AG09309 (cell line): ENCODE measurements around the gene SIGLEC11.
"Not testable (repeated sequence)": the region's sequence is repeated elsewhere in the genome, so short reads cannot be mapped to it uniquely, and the experiment has no call there.

ENCODE experiments used
- DNase-seq: peaks from one replicate; pipeline ENCODE4 v3.0.0-alpha.2; 2010; ENCODE audit warnings: low read depth
- H3K4me3 ChIP-seq: 2 replicates; pipeline ENCODE4 v1.5.1; 2011; ENCODE audit warnings: mild to moderate bottlenecking, low read depth, low read length, moderate library complexity; ENCODE audit not compliant: control insufficient read depth
- TF ChIP-seq, protein P1 (sequence below): IDR thresholded peaks from 2 replicates; pipeline ENCODE4 v1.5.1; 2011; ENCODE audit warnings: mild to moderate bottlenecking, low read depth, low read length, inconsistent platforms; ENCODE audit not compliant: insufficient read depth, control insufficient read depth; ENCODE audit errors: missing control alignments

The SIGLEC11 gene

GRCh38 chr19:49960980-49961379 lies at the start of gene SIGLEC11:
Gene SIGLEC11 (minus strand): TSS chr19:49961172. CDS start chr19:49961081, 91 bp downstream.
- not testable (repeated sequence) for H3K4me3 ChIP-seq, DNase-seq

- TF ChIP-seq, protein P1, sequence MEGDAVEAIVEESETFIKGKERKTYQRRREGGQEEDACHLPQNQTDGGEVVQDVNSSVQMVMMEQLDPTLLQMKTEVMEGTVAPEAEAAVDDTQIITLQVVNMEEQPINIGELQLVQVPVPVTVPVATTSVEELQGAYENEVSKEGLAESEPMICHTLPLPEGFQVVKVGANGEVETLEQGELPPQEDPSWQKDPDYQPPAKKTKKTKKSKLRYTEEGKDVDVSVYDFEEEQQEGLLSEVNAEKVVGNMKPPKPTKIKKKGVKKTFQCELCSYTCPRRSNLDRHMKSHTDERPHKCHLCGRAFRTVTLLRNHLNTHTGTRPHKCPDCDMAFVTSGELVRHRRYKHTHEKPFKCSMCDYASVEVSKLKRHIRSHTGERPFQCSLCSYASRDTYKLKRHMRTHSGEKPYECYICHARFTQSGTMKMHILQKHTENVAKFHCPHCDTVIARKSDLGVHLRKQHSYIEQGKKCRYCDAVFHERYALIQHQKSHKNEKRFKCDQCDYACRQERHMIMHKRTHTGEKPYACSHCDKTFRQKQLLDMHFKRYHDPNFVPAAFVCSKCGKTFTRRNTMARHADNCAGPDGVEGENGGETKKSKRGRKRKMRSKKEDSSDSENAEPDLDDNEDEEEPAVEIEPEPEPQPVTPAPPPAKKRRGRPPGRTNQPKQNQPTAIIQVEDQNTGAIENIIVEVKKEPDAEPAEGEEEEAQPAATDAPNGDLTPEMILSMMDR = no peak
- no peak overlapping the region for H3K4me3 ChIP-seq
- DNase-seq = no peak
Measured at GRCh38 chr19:50008532-50008931, 47.6 kb upstream of the SIGLEC11 start.

DNA sequence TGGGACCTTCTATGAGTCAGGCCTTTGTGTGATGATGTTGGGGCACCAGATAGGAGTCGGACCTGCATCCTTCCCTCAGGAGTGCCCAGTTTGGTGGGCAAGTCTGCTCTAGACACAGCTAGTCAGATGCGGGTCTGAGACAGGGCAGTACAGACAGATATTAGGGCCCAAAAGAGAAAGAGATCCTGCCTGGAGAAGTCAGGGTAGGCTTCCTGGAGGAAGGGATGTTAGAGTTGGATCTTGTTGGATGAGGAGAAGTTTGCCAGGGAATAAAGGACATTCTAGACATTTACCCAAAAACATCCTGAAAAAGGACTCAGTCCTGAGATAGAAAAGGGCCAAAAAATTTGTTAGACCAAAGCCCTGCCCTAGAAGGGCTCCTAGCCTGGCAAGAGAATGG lies 47.0 kb upstream of the SIGLEC11 start:
- H3K4me3 ChIP-seq = no peak overlapping the region
- TF ChIP-seq, protein P1 = no peak
- no peak for DNase-seq

DNA sequence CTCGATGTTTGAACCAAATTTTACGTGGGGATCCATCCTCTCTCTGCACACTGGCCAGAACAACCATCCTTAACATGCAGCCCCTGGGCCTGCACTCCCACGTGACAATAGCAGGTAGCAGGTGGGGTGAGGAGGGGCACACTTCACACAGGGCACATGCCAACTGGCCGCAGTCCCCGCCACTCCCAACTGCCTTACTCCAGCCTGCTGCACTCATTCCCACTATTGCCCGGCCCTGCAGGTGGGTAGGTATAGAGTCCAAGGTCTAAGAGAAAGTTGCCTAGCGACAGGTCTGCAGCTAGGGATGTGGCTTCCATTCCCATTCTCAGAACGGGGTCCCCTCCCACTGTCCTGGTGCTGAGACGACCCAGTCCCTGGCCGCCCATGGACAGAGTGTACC lies 46.2 kb upstream of the SIGLEC11 start:
- TF ChIP-seq, protein P1 = no peak
- DNase-seq = no peak
- H3K4me3 ChIP-seq = no peak overlapping the region

- DNase-seq = no peak
- no peak overlapping the region for H3K4me3 ChIP-seq
- TF ChIP-seq, protein P1 = no peak
Measured at GRCh38 chr19:50005428-50005827, 44.5 kb upstream of the SIGLEC11 start.

GRCh38 chr19:50003810-50004419 lies 42.9 kb upstream of the SIGLEC11 start:
- no peak overlapping the region; the same call in 1 of the 2 replicates for H3K4me3 ChIP-seq
- TF ChIP-seq, protein P1 = no peak
- peak; percentile 92 for DNase-seq

GRCh38 chr19:50003254-50003788 lies 42.3 kb upstream of the SIGLEC11 start:
- TF ChIP-seq, protein P1 = no peak
- DNase-seq = no peak
- no peak overlapping the region for H3K4me3 ChIP-seq
